Measurements from ENCODE around the gene AQP1. TPM values are rescaled to one million over a fixed set of nuclear protein-coding genes. Genes with fewer than 3 reads are reported as not detected.

The AQP1 gene
- total and polyA plus RNA-seq, 2 experiments from 2014 or later = 35.6 to 51.1 TPM

GRCh38 chr7:30902466-30902865 lies 9.2 kb upstream of the AQP1 start:
- Histone ChIP-seq H3K4me3 (no peak overlapping the region), H3K36me3 (no peaks in the 10 kb centered on the region), H3K27me3 (no peaks in the 10 kb centered on the region), H3K4me1 (ENCODE audit: low read depth) (peaks cover 4% of the 10 kb centered on the region), H3K9me3 (ENCODE audit: low read depth) (no peaks in the 10 kb centered on the region), H3K27ac (no peak overlapping the region)
- TF ChIP-seq CTCF (IDR thresholded peaks at IDR 0.05; ENCODE audit: low read depth, low read length) = no peak
- DNase-seq (ENCODE audit: low read depth in 1 of 2, low spot score in 1 of 2) = no peak

- Histone ChIP-seq H3K27me3 (no peaks in the 10 kb centered on the region), H3K27ac (no peak overlapping the region), H3K36me3 (no peaks in the 10 kb centered on the region), H3K9me3 (ENCODE audit: low read depth) (no peaks in the 10 kb centered on the region), H3K4me3 (no peak overlapping the region), H3K4me1 (ENCODE audit: low read depth) (no peaks in the 10 kb centered on the region)
- DNase-seq (ENCODE audit: low read depth in 1 of 2, low spot score in 1 of 2) = no peak
- no peak for TF ChIP-seq CTCF (IDR thresholded peaks at IDR 0.05; ENCODE audit: low read depth, low read length)
Measured at GRCh38 chr7:30903146-30903545, 8.5 kb upstream of the AQP1 start.

- Histone ChIP-seq H3K27me3 (no peaks in the 10 kb centered on the region), H3K4me1 (ENCODE audit: low read depth) (no peaks in the 10 kb centered on the region), H3K4me3 (no peak overlapping the region), H3K36me3 (no peaks in the 10 kb centered on the region), H3K27ac (no peak overlapping the region), H3K9me3 (ENCODE audit: low read depth) (no peaks in the 10 kb centered on the region)
- no peak for DNase-seq (ENCODE audit: low read depth in 1 of 2, low spot score in 1 of 2)
- no peak for TF ChIP-seq CTCF (IDR thresholded peaks at IDR 0.05; ENCODE audit: low read depth, low read length)
Measured at GRCh38 chr7:30904561-30904960, 7.1 kb upstream of the AQP1 start.

- H3K9me3 ChIP-seq (ENCODE audit: low read depth) = no peaks in the 10 kb centered on the region
- H3K4me1 ChIP-seq (ENCODE audit: low read depth) = no peaks in the 10 kb centered on the region
Measured at GRCh38 chr7:30905078-30906012, 6.3 kb upstream of the AQP1 start.

GRCh38 chr7:30906014-30906413 lies 5.6 kb upstream of the AQP1 start:
- Histone ChIP-seq H3K36me3 (no peaks in the 10 kb centered on the region), H3K4me3 (no peak overlapping the region), H3K4me1 (ENCODE audit: low read depth) (peaks cover 4% of the 10 kb centered on the region), H3K27me3 (no peaks in the 10 kb centered on the region), H3K9me3 (ENCODE audit: low read depth) (no peaks in the 10 kb centered on the region), H3K27ac (no peak overlapping the region)
- TF ChIP-seq CTCF (IDR thresholded peaks at IDR 0.05; ENCODE audit: low read depth, low read length) = no peak
- DNase-seq (ENCODE audit: low read depth in 1 of 2, low spot score in 1 of 2) = no peak

More at GRCh38 chr7:30905078-30906012, 6.3 kb upstream of the AQP1 start:
- TF ChIP-seq CTCF (IDR thresholded peaks at IDR 0.05; ENCODE audit: low read depth, low read length) = no peak
- Histone ChIP-seq H3K36me3 (no peaks in the 10 kb centered on the region), H3K27me3 (no peaks in the 10 kb centered on the region), H3K27ac (no peak overlapping the region), H3K4me3 (no peak overlapping the region)
- no peak for DNase-seq (ENCODE audit: low read depth in 1 of 2, low spot score in 1 of 2)
